K562 (cell line): ENCODE measurements around the gene SHISA9.

Experiments
- BHLHE40 ChIP-seq: IDR thresholded peaks from 2 replicates; pipeline ENCODE4 v1.6.1; 2011; ENCODE audit warnings: low read length, improper control_type of control experiment
- ELF1 ChIP-seq: fragments of 200-800 bp; sonication (Bioruptor generic); IDR thresholded peaks from 2 replicates; pipeline ENCODE4 v1.6.1; 2016; ENCODE audit warnings: missing genetic modification characterization, missing compliant biosample characterization
- HIVEP1 ChIP-seq: fragments of 250-450 bp; sonication (Bioruptor Pico); IDR thresholded peaks from 2 replicates; pipeline ENCODE4 v1.4.0; 2020; ENCODE audit warnings: mild to moderate bottlenecking
- KLF1 ChIP-seq: fragments of 450-650 bp; IDR thresholded peaks from 2 replicates; pipeline ENCODE4 v1.6.1; 2016; ENCODE audit warnings: missing genetic modification characterization, missing compliant biosample characterization
- MYBL2 ChIP-seq, 2 experiments: fragments of 450-650 bp in 1 of 2; sonication (generic) in 1 of 2; formaldehyde crosslinking in 1 of 2; IDR thresholded peaks; 2 replicates each; pipeline versions ENCODE4 v1.6.1 to v1.8.1; 2017 to 2022; ENCODE audit warnings: borderline replicate concordance in 1 of 2, inconsistent platforms in 1 of 2, low read depth in 1 of 2, mild to moderate bottlenecking in 1 of 2, missing genetic modification reagents in 1 of 2, moderate library complexity in 1 of 2
- NFATC3 ChIP-seq: fragments of 450-650 bp; IDR thresholded peaks from 2 replicates; pipeline ENCODE4 v1.6.1; 2017; ENCODE audit warnings: mild to moderate bottlenecking
- SP1 ChIP-seq: sonication (generic); formaldehyde crosslinking; IDR thresholded peaks from 2 replicates; pipeline ENCODE4 v1.8.1; 2022; ENCODE audit warnings: mild to moderate bottlenecking, missing genetic modification reagents
- XRCC5 ChIP-seq: fragments of 200-400 bp; formaldehyde crosslinking; IDR thresholded peaks from 2 replicates; pipeline ENCODE4 v1.6.1; 2017; ENCODE audit warnings: low read depth, mild to moderate bottlenecking, low read length
- ZBTB7A ChIP-seq: IDR thresholded peaks from 2 replicates; pipeline ENCODE4 v1.6.1; 2011; ENCODE audit warnings: low read depth, mild to moderate bottlenecking, low read length, moderate library complexity, borderline replicate concordance; ENCODE audit not compliant: control insufficient read depth
- TF ChIP-seq, protein P1 (sequence below): IDR thresholded peaks from 2 replicates; pipeline ENCODE4 v1.6.1; 2016; ENCODE audit warnings: missing genetic modification characterization, missing compliant biosample characterization
- TF ChIP-seq, protein P2 (sequence below): fragments of 250-450 bp; sonication (Bioruptor Pico); IDR thresholded peaks from 2 replicates; pipeline ENCODE4 v1.8.0; 2021; ENCODE audit warnings: moderate library complexity, mild to moderate bottlenecking, inconsistent platforms
- TF ChIP-seq, protein P3 (sequence below): fragments of 250-450 bp; sonication (Bioruptor Pico); IDR thresholded peaks from 2 replicates; pipeline ENCODE4 v1.5.0; 2021

DNA sequence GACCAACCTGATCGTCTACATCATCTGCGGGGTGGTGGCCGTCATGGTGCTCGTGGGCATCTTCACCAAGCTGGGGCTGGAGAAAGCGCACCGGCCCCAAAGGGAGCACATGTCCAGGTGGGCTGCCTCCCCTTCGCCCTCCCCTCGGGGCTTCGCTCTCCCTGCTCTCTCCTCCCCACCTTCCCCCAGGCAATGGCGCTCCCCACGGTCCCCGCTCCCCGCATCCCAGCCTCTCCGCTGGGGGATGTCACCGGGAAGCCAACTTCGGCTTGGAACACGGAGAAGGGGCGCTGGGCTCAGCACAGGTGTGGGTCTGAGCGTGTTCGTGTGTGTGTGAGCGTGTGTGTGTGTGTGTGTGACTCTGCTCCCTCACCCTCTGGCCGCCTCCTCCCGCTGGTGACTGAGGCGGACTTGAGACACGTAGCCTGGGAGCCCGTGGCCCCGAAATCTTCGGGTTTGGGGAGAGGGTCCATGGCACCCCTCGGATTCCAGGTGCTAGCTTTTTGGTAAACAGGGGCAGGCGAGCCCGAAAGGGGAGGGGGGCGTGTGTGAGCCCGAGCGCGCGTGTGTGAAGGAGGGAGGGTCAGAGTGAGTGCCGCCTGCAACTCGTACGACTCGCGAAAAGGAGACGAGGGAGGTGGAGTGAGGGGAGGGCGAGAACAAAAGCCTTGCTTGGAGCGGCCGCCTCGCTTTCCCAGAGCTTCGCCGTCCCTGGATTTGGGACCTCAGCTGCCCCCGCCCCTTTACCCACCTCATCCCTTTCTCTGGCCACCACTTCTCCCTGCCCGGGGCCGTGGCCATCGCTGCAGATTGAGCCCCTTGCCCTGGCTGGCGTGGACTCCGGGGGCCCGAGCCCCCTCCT is 1.3 kb downstream of the SHISA9 start:
- TF ChIP-seq, protein P1, sequence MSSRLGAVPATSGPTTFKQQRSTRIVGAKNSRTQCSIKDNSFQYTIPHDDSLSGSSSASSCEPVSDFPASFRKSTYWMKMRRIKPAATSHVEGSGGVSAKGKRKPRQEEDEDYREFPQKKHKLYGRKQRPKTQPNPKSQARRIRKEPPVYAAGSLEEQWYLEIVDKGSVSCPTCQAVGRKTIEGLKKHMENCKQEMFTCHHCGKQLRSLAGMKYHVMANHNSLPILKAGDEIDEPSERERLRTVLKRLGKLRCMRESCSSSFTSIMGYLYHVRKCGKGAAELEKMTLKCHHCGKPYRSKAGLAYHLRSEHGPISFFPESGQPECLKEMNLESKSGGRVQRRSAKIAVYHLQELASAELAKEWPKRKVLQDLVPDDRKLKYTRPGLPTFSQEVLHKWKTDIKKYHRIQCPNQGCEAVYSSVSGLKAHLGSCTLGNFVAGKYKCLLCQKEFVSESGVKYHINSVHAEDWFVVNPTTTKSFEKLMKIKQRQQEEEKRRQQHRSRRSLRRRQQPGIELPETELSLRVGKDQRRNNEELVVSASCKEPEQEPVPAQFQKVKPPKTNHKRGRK (tag) = no peak
- TF ChIP-seq, protein P2, sequence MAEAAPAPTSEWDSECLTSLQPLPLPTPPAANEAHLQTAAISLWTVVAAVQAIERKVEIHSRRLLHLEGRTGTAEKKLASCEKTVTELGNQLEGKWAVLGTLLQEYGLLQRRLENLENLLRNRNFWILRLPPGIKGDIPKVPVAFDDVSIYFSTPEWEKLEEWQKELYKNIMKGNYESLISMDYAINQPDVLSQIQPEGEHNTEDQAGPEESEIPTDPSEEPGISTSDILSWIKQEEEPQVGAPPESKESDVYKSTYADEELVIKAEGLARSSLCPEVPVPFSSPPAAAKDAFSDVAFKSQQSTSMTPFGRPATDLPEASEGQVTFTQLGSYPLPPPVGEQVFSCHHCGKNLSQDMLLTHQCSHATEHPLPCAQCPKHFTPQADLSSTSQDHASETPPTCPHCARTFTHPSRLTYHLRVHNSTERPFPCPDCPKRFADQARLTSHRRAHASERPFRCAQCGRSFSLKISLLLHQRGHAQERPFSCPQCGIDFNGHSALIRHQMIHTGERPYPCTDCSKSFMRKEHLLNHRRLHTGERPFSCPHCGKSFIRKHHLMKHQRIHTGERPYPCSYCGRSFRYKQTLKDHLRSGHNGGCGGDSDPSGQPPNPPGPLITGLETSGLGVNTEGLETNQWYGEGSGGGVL (CRISPR knock-in tag) = no peak
- TF ChIP-seq ZBTB7A = no peak
- no peak for TF ChIP-seq SP1 (CRISPR knock-in tag)
- TF ChIP-seq, protein P3, sequence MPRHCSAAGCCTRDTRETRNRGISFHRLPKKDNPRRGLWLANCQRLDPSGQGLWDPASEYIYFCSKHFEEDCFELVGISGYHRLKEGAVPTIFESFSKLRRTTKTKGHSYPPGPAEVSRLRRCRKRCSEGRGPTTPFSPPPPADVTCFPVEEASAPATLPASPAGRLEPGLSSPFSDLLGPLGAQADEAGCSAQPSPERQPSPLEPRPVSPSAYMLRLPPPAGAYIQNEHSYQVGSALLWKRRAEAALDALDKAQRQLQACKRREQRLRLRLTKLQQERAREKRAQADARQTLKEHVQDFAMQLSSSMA (CRISPR knock-in tag) = no peak
- no peak for TF ChIP-seq HIVEP1
- TF ChIP-seq XRCC5 = no peak
- no peak for TF ChIP-seq MYBL2 (IDR thresholded peaks at IDR 0.05; ENCODE audit: low read depth)
- TF ChIP-seq MYBL2 (CRISPR knock-in tag; IDR thresholded peaks at IDR 0.05; ENCODE audit: borderline replicate concordance) = no peak
- TF ChIP-seq BHLHE40 = no peak
- TF ChIP-seq NFATC3 = no peak
- TF ChIP-seq ELF1 = no peak
- no peak for TF ChIP-seq KLF1 (tag)
